GM12878 (cell line): ENCODE measurements around the gene DENND1A. TPM values are rescaled to one million over a fixed set of nuclear protein-coding genes. Genes with fewer than 3 reads are reported as not detected.
A peak's percentile ranks its signal among the peaks of the same experiment; 100 is the strongest.

Experiments
- ATAC-seq: fragments of 200-7000 bp; cut with Tn5 transposase; 3 replicates; pipeline ENCODE4 v1.9.1; 2020; ENCODE audit warnings: mild to moderate bottlenecking, moderate library complexity
- BruUV-seq: library from RNA; stranded (reverse); fragments of 400-500 nt; replicated peaks from 2 replicates; lab custom pipeline; 2021; lab: Mats Ljungman, UMichigan
- CTCF ChIA-PET: fragments of 300-600 bp; sonication (Branson Sonifier 250); formaldehyde crosslinking; extraction: SDS; loops from one replicate; lab custom pipeline; 2021; ENCODE audit warnings: inconsistent platforms; lab: Yijun Ruan, JAX
- POLR2A ChIA-PET: fragments of 350-600 bp; formaldehyde crosslinking; extraction: SDS; loops from one replicate; lab custom pipeline; 2021; ENCODE audit warnings: inconsistent platforms; lab: Charles Lee
- RAD21 ChIA-PET: fragments of 300-600 bp; sonication (Branson Sonifier 250); formaldehyde crosslinking; loops from one replicate; lab custom pipeline; 2023; ENCODE audit warnings: antibody characterized with exemption; ENCODE audit not compliant: unreplicated experiment; lab: Charles Lee
- SMC1A ChIA-PET: fragments of 300-600 bp; sonication (Branson Sonifier 250); formaldehyde crosslinking; loops from one replicate; lab custom pipeline; 2023; ENCODE audit not compliant: unreplicated experiment, uncharacterized antibody; lab: Charles Lee
- DNase-seq: peaks from one replicate; pipeline ENCODE4 v3.0.0-alpha.2; 2011; ENCODE audit warnings: low read depth, low spot score
- FAIRE-seq: peaks from 3 replicates; lab custom pipeline; 2011; peaks lifted over from hg19 to GRCh38; lab: Jason Lieb, UNC
- H2AFZ ChIP-seq: 2 replicates; pipeline ENCODE4 v1.6.0; 2011; ENCODE audit warnings: low read depth, low read length, control low read depth; ENCODE audit not compliant: control insufficient read depth
- H3K27ac ChIP-seq: 2 replicates; pipeline ENCODE4 v1.5.1; 2011; ENCODE audit warnings: control low read depth; ENCODE audit not compliant: control insufficient read depth, insufficient read depth
- H3K27me3 ChIP-seq, 2 experiments: replicated peaks in 1 of 2; 2 replicates each; pipeline versions ENCODE4 v1.6.0 to v1.6.1; 2011; ENCODE audit warnings: low read length in 1 of 2; ENCODE audit not compliant: control insufficient read depth in 2 of 2, insufficient read depth in 2 of 2
- H3K36me3 ChIP-seq, 2 experiments: 2 replicates each; pipeline ENCODE4 v1.5.1; 2011; ENCODE audit warnings: low read length in 1 of 2; ENCODE audit not compliant: control insufficient read depth in 2 of 2, insufficient read depth in 2 of 2
- H3K4me1 ChIP-seq: 2 replicates; pipeline ENCODE4 v1.6.1; 2011; ENCODE audit warnings: mild to moderate bottlenecking, low read length, moderate library complexity, mixed read lengths; ENCODE audit not compliant: control insufficient read depth, insufficient read depth
- H3K4me2 ChIP-seq: 2 replicates; pipeline ENCODE4 v1.6.0; 2011; ENCODE audit warnings: control low read depth; ENCODE audit not compliant: control insufficient read depth, insufficient read depth
- H3K4me3 ChIP-seq: fragments of 200-600 bp; sonication (generic); 2 replicates; pipeline ENCODE4 v1.5.1; 2016
- H3K79me2 ChIP-seq: 2 replicates; pipeline ENCODE4 v1.6.0; 2011; ENCODE audit warnings: low read length; ENCODE audit not compliant: control insufficient read depth, insufficient read depth
- H3K9ac ChIP-seq: 2 replicates; pipeline ENCODE4 v1.8.0; 2011; ENCODE audit warnings: low read length, control low read depth, mixed read lengths; ENCODE audit not compliant: control insufficient read depth, insufficient read depth
- H3K9me3 ChIP-seq: replicated peaks from 3 replicates; pipeline ENCODE4 v1.5.1; 2011; ENCODE audit warnings: mild to moderate bottlenecking, low read length; ENCODE audit not compliant: control insufficient read depth, insufficient read depth
- H4K20me1 ChIP-seq: 2 replicates; pipeline ENCODE4 v1.6.0; 2011; ENCODE audit not compliant: control insufficient read depth, insufficient read depth
- EED ChIP-seq: sonication (generic); IDR thresholded peaks from 2 replicates; pipeline ENCODE4 v1.6.1; 2016; ENCODE audit warnings: antibody characterized with exemption, low read depth
- EGR1 ChIP-seq, 2 experiments: IDR thresholded peaks; 1 replicate in 1 of 2; 2 replicates in 1 of 2; pipeline ENCODE4 v1.6.1; 2011 to 2012; ENCODE audit warnings: low read depth in 2 of 2, low read length in 2 of 2, borderline replicate concordance in 1 of 2, mild to moderate bottlenecking in 1 of 2, moderate library complexity in 1 of 2
- HDAC2 ChIP-seq: fragments of 200-600 bp; sonication (generic); IDR thresholded peaks from 2 replicates; pipeline ENCODE4 v1.6.1; 2017
- HDGF ChIP-seq: fragments of 450-650 bp; IDR thresholded peaks from 2 replicates; pipeline ENCODE4 v1.6.1; 2016; ENCODE audit warnings: antibody characterized with exemption
- IRF4 ChIP-seq: IDR thresholded peaks from 2 replicates; pipeline ENCODE4 v1.6.1; 2011; ENCODE audit warnings: low read depth, low read length
- MEF2A ChIP-seq: IDR thresholded peaks from 2 replicates; pipeline ENCODE4 v1.6.1; 2011; ENCODE audit warnings: low read depth, mild to moderate bottlenecking, low read length, moderate library complexity; ENCODE audit not compliant: insufficient read depth
- MXI1 ChIP-seq: fragments of 150-350 bp; IDR thresholded peaks from 2 replicates; pipeline ENCODE4 v1.6.1; 2011; ENCODE audit warnings: low read depth, mild to moderate bottlenecking, inconsistent platforms, low read length, improper control_type of control experiment
- POLR2A ChIP-seq: IDR thresholded peaks from 2 replicates; pipeline ENCODE4 v1.6.1; 2011; ENCODE audit warnings: low read depth, mild to moderate bottlenecking, low read length
- POLR2AphosphoS2 ChIP-seq: IDR thresholded peaks from 2 replicates; pipeline ENCODE4 v1.6.1; 2011; ENCODE audit warnings: low read depth, mild to moderate bottlenecking, low read length, improper control_type of control experiment, moderate library complexity
- POLR2AphosphoS5 ChIP-seq: IDR thresholded peaks from 2 replicates; pipeline ENCODE4 v1.6.1; 2011; ENCODE audit warnings: mild to moderate bottlenecking, low read length, inconsistent platforms
- RCOR1 ChIP-seq: conservative IDR thresholded peaks from 2 replicates; pipeline ENCODE4 v1.6.1; 2012; ENCODE audit warnings: low read depth, low read length, improper control_type of control experiment
- RFX5 ChIP-seq: IDR thresholded peaks from 2 replicates; pipeline ENCODE4 v1.6.1; 2011; ENCODE audit warnings: low read depth, low read length, improper control_type of control experiment
- SMAD5 ChIP-seq: IDR thresholded peaks from 2 replicates; pipeline ENCODE4 v1.6.1; 2016; ENCODE audit warnings: antibody characterized with exemption, low read depth
- SMARCA5 ChIP-seq: fragments of 450-650 bp; IDR thresholded peaks from 2 replicates; pipeline ENCODE4 v1.6.1; 2017; ENCODE audit warnings: mild to moderate bottlenecking
- SPI1 ChIP-seq: IDR thresholded peaks from 2 replicates; pipeline ENCODE4 v1.6.1; 2011; ENCODE audit warnings: low read depth, mild to moderate bottlenecking, low read length, moderate library complexity, borderline replicate concordance; ENCODE audit not compliant: insufficient read depth
- TBL1XR1 ChIP-seq: IDR thresholded peaks from 2 replicates; pipeline ENCODE4 v1.6.1; 2012; ENCODE audit warnings: low read depth, low read length, improper control_type of control experiment
- TCF12 ChIP-seq: IDR thresholded peaks from 2 replicates; pipeline ENCODE4 v1.6.1; 2011; ENCODE audit warnings: low read depth, mild to moderate bottlenecking, low read length
- ZNF217 ChIP-seq: fragments of 450-650 bp; IDR thresholded peaks from 2 replicates; pipeline ENCODE4 v1.6.1; 2017; ENCODE audit warnings: antibody characterized with exemption, mild to moderate bottlenecking
- ZZZ3 ChIP-seq: IDR thresholded peaks from 2 replicates; pipeline ENCODE4 v1.6.1; 2011; ENCODE audit warnings: low read depth; ENCODE audit not compliant: control insufficient read depth, insufficient read length
- WGBS: methylation state at CpG from one replicate; pipeline ENCODE4 v1.1.6; 2016; ENCODE audit warnings: low lambda C conversion rate; ENCODE audit not compliant: insufficient replicate concordance, insufficient coverage; ENCODE audit errors: missing lambda C conversion rate; 5-methylcytosine and 5-hydroxymethylcytosine counted together
- in situ Hi-C: fragments of 300-500 bp; cut with MboI; formaldehyde crosslinking; loops from 9 replicates; pipeline ENCODE4 v1.14.3; 2018; ENCODE audit warnings: mixed read lengths
- intact Hi-C: fragments of 100-400 bp; cut with micrococcal nuclease; formaldehyde crosslinking; loops from one replicate; pipeline ENCODE4 v1.14.2; 2022; ENCODE audit not compliant: unreplicated experiment
- polyA plus RNA-seq, 11 experiments: library from polyadenylated mRNA; depleted of rRNA in 4 of 11; unstranded in 6 of 11; stranded (reverse) in 5 of 11; fragments of >200 nt; fragmentation: Nextera tagmentation in 4 of 11; fragmentation: Illumina TruSeq in 1 of 11; extraction: Ambion mirVana in 4 of 11; extraction: Trizol in 1 of 11; gene quantifications; 1 replicate in 1 of 11; 2 replicates in 10 of 11; pipeline versions ENCODE4 v1.2.1 to v1.2.3, GENCODE V29; 2011 to 2016; ENCODE audit warnings: inconsistent platforms in 2 of 11, missing spikeins in 2 of 11, low read depth in 1 of 11
- total RNA-seq, 4 experiments: library from RNA; depleted of rRNA in 3 of 4; stranded (reverse); fragments of >200 nt in 3 of 4; fragmentation: Illumina TruSeq in 1 of 4; extraction: Trizol in 1 of 4; gene quantifications; 2 replicates each; pipeline versions ENCODE4 v1.2.1 to v1.2.3, GENCODE V29; 2013 to 2021
- TF ChIP-seq, protein P1 (sequence below): IDR thresholded peaks from 2 replicates; pipeline ENCODE4 v1.6.1; 2011; ENCODE audit warnings: low read depth, low read length, improper control_type of control experiment, borderline replicate concordance
- TF ChIP-seq, protein P2 (sequence below): IDR thresholded peaks from 2 replicates; pipeline ENCODE4 v1.6.1; 2012; ENCODE audit warnings: low read length, inconsistent platforms
- TF ChIP-seq, protein P3 (sequence below): fragments of 450-650 bp; IDR thresholded peaks from 2 replicates; pipeline ENCODE4 v1.6.1; 2017; ENCODE audit warnings: borderline replicate concordance

The DENND1A gene
- total and polyA plus RNA-seq, 10 of the 15 experiments (the other 5 are each of a cell fraction or from before 2014, with no cell fraction given): 14.1 to 48.6 (median 35.2) TPM

- no peaks in the 10 kb centered on the region for H3K79me2 ChIP-seq
- no peaks in the 10 kb centered on the region for H3K36me3 ChIP-seq
- intact Hi-C loops: loop anchor here (10.0 kb wide), 2 partner anchors 440 to 510 kb away; partner anchors contain the start of gene RC3H2
- FAIRE-seq: no peak
- H3K4me3 ChIP-seq: peak overlapping the region; percentile 34; the same call in 1 of the 2 replicates
- ChIA-PET RAD21 (interaction anchor here (0.7 to 2.5 kb wide), 16 partner anchors 10 to 125 kb away, joined by 3 to 12 read pairs (median 4); no protein-coding TSS in a partner anchor), SMC1A (interaction anchor here (1.1 to 12.9 kb wide), 18 partner anchors 9 to 441 kb away, joined by 3 to 268 read pairs (median 4); no protein-coding TSS in a partner anchor), POLR2A (interaction anchor here (0.5 to 1.5 kb wide), 6 partner anchors 16 to 1781 kb away, joined by 3 to 4 read pairs (median 4); no protein-coding TSS in a partner anchor), CTCF (interaction anchor here (0.6 to 3.9 kb wide), 7 partner anchors 10 to 431 kb away, joined by 3 to 23 read pairs (median 4); partner anchors contain the start of gene ZBTB6)
- H3K9me3 ChIP-seq: no peaks in the 10 kb centered on the region
- H3K4me2 ChIP-seq: peak overlapping the region; percentile 93
- no peak overlapping the region for H2AFZ ChIP-seq
- H4K20me1 ChIP-seq: no peaks in the 10 kb centered on the region
- no peak for DNase-seq
- in situ Hi-C loops: loop anchor here (5.0 kb wide), 1 partner anchor 112 kb away; no protein-coding TSS in a partner anchor
- WGBS: 83% methylated on average over 9 of the region's 9 CpGs
- BruUV-seq: no TSS peak
- H3K27me3 ChIP-seq: no peaks in the 10 kb centered on the region
- peak; percentile 26 for ATAC-seq
- peak overlapping the region; percentile 74 for H3K9ac ChIP-seq
- peak overlapping the region; percentile 97 for H3K27ac ChIP-seq
- peaks cover 69% of the 10 kb centered on the region for H3K4me1 ChIP-seq
- TF ChIP-seq RCOR1: 0 out of 2 replicates have a peak, but pooled peaks have one; percentile 23
- no peak for TF ChIP-seq POLR2AphosphoS2
- TF ChIP-seq IRF4: peak; percentile 65; the same call in 1 of the 2 replicates
- no peak for TF ChIP-seq TBL1XR1
- no peak for TF ChIP-seq POLR2AphosphoS5
- TF ChIP-seq EGR1 (IDR thresholded peaks at IDR 0.05; ENCODE audit: borderline replicate concordance in 1 of 2, low read depth in 2 of 2, low read length in 2 of 2): peak in 1 of 2 experiments; percentile 45; a peak in 1 of 3 replicates
- no peak for TF ChIP-seq RFX5
- TF ChIP-seq SMARCA5: peak; percentile 100
- no peak for TF ChIP-seq SMAD5
- peak; percentile 96 for TF ChIP-seq ZNF217
- 0 out of 2 replicates have a peak, but pooled peaks have one; percentile 22 for TF ChIP-seq EED
- TF ChIP-seq MXI1: no peak
- TF ChIP-seq HDGF: no peak
- no peak for TF ChIP-seq HDAC2
- TF ChIP-seq, protein P1, sequence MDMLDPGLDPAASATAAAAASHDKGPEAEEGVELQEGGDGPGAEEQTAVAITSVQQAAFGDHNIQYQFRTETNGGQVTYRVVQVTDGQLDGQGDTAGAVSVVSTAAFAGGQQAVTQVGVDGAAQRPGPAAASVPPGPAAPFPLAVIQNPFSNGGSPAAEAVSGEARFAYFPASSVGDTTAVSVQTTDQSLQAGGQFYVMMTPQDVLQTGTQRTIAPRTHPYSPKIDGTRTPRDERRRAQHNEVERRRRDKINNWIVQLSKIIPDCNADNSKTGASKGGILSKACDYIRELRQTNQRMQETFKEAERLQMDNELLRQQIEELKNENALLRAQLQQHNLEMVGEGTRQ: no peak
- TF ChIP-seq SPI1: peak; percentile 93
- TF ChIP-seq ZZZ3: no peak
- peak; percentile 90 for TF ChIP-seq TCF12
- TF ChIP-seq, protein P2, sequence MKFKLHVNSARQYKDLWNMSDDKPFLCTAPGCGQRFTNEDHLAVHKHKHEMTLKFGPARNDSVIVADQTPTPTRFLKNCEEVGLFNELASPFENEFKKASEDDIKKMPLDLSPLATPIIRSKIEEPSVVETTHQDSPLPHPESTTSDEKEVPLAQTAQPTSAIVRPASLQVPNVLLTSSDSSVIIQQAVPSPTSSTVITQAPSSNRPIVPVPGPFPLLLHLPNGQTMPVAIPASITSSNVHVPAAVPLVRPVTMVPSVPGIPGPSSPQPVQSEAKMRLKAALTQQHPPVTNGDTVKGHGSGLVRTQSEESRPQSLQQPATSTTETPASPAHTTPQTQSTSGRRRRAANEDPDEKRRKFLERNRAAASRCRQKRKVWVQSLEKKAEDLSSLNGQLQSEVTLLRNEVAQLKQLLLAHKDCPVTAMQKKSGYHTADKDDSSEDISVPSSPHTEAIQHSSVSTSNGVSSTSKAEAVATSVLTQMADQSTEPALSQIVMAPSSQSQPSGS: no peak
- no peak for TF ChIP-seq MEF2A
- TF ChIP-seq, protein P3, sequence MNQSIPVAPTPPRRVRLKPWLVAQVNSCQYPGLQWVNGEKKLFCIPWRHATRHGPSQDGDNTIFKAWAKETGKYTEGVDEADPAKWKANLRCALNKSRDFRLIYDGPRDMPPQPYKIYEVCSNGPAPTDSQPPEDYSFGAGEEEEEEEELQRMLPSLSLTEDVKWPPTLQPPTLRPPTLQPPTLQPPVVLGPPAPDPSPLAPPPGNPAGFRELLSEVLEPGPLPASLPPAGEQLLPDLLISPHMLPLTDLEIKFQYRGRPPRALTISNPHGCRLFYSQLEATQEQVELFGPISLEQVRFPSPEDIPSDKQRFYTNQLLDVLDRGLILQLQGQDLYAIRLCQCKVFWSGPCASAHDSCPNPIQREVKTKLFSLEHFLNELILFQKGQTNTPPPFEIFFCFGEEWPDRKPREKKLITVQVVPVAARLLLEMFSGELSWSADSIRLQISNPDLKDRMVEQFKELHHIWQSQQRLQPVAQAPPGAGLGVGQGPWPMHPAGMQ: no peak
- TF ChIP-seq POLR2A: peak; percentile 34; the same call in 1 of the 2 replicates
Measured at GRCh38 chr9:123344192-123344949, 585.6 kb downstream of the DENND1A start.
